BJ (cell line): ENCODE results near the gene NOP53. TPM values are rescaled to one million over a fixed set of nuclear protein-coding genes. Genes with fewer than 3 reads are reported as not detected.
A peak's percentile ranks its signal among the peaks of the same experiment; 100 is the strongest.
"Not testable (repeated sequence)": the region's sequence is repeated elsewhere in the genome, so short reads cannot be mapped to it uniquely, and the experiment has no call there.

Experiments used
- CTCF ChIA-PET: fragments of 350-600 bp; formaldehyde crosslinking; extraction: SDS; loops from one replicate; lab custom pipeline; 2021; ENCODE audit warnings: antibody characterized with exemption, inconsistent platforms; lab: Yijun Ruan, JAX
- POLR2A ChIA-PET: fragments of 300-600 bp; sonication (Branson Sonifier 250); formaldehyde crosslinking; extraction: SDS; loops from one replicate; lab custom pipeline; 2021; ENCODE audit warnings: antibody characterized with exemption; lab: Charles Lee
- DNase-seq: peaks from one replicate; pipeline ENCODE4 v3.0.0-alpha.2; 2011; ENCODE audit warnings: low read depth
- H3K27me3 ChIP-seq: 2 replicates; pipeline ENCODE4 v1.6.0; 2011; ENCODE audit warnings: low read length; ENCODE audit not compliant: control insufficient read depth, insufficient read depth
- H3K36me3 ChIP-seq: 2 replicates; pipeline ENCODE4 v1.5.1; 2011; ENCODE audit warnings: low read length; ENCODE audit not compliant: control insufficient read depth, insufficient read depth
- H3K4me3 ChIP-seq: 2 replicates; pipeline ENCODE4 v1.5.1; 2011; ENCODE audit warnings: low read depth, mild to moderate bottlenecking, control low read depth, low read length
- polyA plus RNA-seq: library from polyadenylated mRNA; depleted of rRNA; stranded (reverse); fragments of >200 nt; gene quantifications from 2 replicates; pipeline ENCODE4 v1.2.3, GENCODE V29; 2011
- TF ChIP-seq, protein P1 (sequence below): IDR thresholded peaks from 2 replicates; pipeline ENCODE4 v1.5.1; 2011; ENCODE audit warnings: low read depth, mild to moderate bottlenecking, control low read depth, inconsistent platforms, low read length, moderate library complexity; ENCODE audit not compliant: insufficient read depth

Gene NOP53
- polyA plus RNA-seq, 1 experiment = 135 TPM

GRCh38 chr19:47762615-47763308 lies 17.4 kb downstream of the NOP53 start:
- no peak overlapping the region for H3K4me3 ChIP-seq
- POLR2A ChIA-PET = no interaction called here
- CTCF ChIA-PET = interaction anchor here (0.6 kb wide), 1 partner anchor 38 kb away, joined by 3 read pairs; no protein-coding TSS in a partner anchor
- H3K27me3 ChIP-seq = no peaks in the 10 kb centered on the region
- H3K36me3 ChIP-seq = peaks cover 3% of the 10 kb centered on the region; the same call in 1 of the 2 replicates
- TF ChIP-seq, protein P1, sequence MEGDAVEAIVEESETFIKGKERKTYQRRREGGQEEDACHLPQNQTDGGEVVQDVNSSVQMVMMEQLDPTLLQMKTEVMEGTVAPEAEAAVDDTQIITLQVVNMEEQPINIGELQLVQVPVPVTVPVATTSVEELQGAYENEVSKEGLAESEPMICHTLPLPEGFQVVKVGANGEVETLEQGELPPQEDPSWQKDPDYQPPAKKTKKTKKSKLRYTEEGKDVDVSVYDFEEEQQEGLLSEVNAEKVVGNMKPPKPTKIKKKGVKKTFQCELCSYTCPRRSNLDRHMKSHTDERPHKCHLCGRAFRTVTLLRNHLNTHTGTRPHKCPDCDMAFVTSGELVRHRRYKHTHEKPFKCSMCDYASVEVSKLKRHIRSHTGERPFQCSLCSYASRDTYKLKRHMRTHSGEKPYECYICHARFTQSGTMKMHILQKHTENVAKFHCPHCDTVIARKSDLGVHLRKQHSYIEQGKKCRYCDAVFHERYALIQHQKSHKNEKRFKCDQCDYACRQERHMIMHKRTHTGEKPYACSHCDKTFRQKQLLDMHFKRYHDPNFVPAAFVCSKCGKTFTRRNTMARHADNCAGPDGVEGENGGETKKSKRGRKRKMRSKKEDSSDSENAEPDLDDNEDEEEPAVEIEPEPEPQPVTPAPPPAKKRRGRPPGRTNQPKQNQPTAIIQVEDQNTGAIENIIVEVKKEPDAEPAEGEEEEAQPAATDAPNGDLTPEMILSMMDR = no peak
- no peak for DNase-seq

- CTCF ChIA-PET = interaction anchor here (0.7 to 3.4 kb wide), 12 partner anchors 9 to 208 kb away, joined by 3 to 21 read pairs (median 12); partner anchors contain the start of gene EHD2
- DNase-seq, POLR2A ChIA-PET, H3K4me3 ChIP-seq, H3K36me3 ChIP-seq, H3K27me3 ChIP-seq: not testable (repeated sequence)
Measured at GRCh38 chr19:47764705-47765104, 19.4 kb downstream of the NOP53 start.

DNA sequence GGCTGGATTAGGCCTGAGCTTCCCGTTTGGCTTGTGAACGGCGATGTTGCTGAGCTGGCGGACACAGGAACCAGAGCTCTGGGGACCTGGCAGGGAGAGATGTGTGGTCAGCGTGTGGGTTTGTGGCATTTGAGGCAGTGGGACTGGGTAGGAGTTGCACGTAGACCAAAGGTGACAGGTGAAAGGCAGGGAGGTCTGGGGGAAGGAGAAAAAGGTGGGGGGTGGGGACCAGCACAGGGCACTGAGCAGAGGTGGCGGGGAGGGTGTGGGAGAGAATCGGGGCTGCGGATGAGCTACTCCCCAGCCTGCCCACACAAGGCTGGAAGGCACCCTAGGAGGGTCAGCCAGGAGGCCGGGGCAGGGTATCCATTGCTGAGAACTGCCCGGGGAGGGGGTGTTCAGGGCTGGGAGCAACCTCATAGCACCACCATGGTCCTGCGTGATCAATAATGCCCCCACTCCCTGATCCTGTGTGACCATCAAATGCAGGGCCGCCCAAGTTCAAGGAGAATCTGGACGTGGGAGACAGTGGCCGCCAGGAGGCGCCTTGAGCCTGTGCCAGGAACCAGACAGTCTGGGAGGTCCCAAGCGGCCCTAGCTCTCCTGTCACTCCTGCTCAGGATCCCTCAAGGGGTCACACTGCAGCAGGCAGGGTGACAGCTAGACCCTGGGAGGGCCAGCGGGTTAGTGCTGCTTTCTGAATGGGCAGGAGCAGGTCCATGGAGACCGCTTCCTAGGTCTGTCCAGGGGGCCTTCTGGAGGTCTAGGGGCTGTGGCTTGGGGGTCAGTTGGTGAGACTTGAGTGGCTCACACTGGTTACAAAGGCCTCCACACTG lies 20.4 kb downstream of the NOP53 start:
- DNase-seq = no peak
- TF ChIP-seq, protein P1 = peak; percentile 80
- H3K27me3 ChIP-seq = no peaks in the 10 kb centered on the region
- H3K36me3 ChIP-seq = no peaks in the 10 kb centered on the region
- ChIA-PET POLR2A (no interaction called here), CTCF (interaction anchor here (0.7 to 3.4 kb wide), 18 partner anchors 8 to 270 kb away, joined by 3 to 21 read pairs (median 7); partner anchors contain the start of gene EHD2)
- H3K4me3 ChIP-seq = no peak overlapping the region

DNA sequence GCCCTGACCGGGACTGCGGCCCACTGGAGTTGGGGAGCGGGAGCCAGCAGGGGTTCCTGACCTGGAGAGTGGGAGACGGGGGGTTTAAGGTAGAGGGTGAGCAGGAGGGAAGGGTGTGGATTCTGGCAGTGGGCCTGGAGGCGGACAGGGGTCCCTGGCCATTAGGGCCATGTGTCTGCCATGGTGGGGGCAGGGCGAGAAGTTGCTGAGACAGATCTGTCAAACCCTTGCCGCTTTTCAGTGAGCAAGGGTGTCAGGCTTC lies 20.9 kb downstream of the NOP53 start:
- no peak overlapping the region for H3K4me3 ChIP-seq
- CTCF ChIA-PET = interaction anchor here (0.8 to 3.4 kb wide), 12 partner anchors 8 to 81 kb away, joined by 3 to 21 read pairs (median 8); partner anchors contain the start of gene EHD2
- H3K36me3 ChIP-seq = no peaks in the 10 kb centered on the region
- DNase-seq = no peak
- POLR2A ChIA-PET = no interaction called here
- H3K27me3 ChIP-seq = no peaks in the 10 kb centered on the region
- TF ChIP-seq, protein P1 = no peak

GRCh38 chr19:47766670-47767069 lies 21.3 kb downstream of the NOP53 start:
- POLR2A ChIA-PET = no interaction called here
- no peaks in the 10 kb centered on the region for H3K36me3 ChIP-seq
- no peaks in the 10 kb centered on the region for H3K27me3 ChIP-seq
- TF ChIP-seq, protein P1 = no peak
- no peak for DNase-seq
- no peak overlapping the region for H3K4me3 ChIP-seq
- CTCF ChIA-PET = interaction anchor here (1.0 to 3.4 kb wide), 8 partner anchors 9 to 53 kb away, joined by 3 to 21 read pairs (median 7); partner anchors contain the start of gene EHD2
